ENCODE results near the gene JAG2. TPM values are rescaled to one million over a fixed set of nuclear protein-coding genes. Genes with fewer than 3 reads are reported as not detected.
A peak's percentile ranks its signal among the peaks of the same experiment; 100 is the strongest.

The JAG2 gene
- total and polyA plus RNA-seq, 8 donors = 10.1 to 34.2 (median 14.6) TPM

DNA sequence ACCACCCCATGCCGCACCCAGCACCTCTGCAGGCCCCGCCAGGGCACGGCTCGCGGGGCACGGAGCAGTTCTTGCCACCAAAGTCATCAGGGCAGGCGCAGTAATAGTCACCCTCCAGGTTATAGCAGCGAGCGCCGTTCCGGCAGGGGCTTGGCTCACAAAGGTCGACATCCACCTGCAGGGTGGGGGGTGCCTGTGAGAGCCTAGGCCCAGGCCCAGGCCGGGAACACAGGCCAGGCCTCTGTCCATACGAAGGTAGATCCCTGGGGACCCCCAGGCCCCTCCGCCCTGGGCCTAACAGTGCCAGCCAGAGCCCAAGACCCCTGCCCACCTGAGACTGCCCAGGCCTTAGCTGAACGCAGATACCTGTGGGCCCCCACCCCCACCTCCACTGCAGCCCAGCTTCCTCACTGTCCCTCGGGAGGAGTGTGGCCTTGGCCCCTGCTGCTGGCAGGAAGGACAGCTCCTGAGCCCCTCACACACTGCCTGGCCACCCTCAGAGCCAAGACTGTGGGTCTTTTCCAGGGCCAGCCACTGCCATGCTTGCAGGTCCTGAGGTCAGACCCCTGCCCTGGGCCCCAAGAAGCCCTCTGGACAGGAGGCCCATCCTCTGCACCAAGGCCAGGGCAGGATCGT, 19.3 kb downstream of the JAG2 start:
- intact Hi-C loops (cut with DNase I) = no loop called here
- TF ChIP-seq, protein P1, sequence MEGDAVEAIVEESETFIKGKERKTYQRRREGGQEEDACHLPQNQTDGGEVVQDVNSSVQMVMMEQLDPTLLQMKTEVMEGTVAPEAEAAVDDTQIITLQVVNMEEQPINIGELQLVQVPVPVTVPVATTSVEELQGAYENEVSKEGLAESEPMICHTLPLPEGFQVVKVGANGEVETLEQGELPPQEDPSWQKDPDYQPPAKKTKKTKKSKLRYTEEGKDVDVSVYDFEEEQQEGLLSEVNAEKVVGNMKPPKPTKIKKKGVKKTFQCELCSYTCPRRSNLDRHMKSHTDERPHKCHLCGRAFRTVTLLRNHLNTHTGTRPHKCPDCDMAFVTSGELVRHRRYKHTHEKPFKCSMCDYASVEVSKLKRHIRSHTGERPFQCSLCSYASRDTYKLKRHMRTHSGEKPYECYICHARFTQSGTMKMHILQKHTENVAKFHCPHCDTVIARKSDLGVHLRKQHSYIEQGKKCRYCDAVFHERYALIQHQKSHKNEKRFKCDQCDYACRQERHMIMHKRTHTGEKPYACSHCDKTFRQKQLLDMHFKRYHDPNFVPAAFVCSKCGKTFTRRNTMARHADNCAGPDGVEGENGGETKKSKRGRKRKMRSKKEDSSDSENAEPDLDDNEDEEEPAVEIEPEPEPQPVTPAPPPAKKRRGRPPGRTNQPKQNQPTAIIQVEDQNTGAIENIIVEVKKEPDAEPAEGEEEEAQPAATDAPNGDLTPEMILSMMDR (IDR thresholded peaks at IDR 0.05) = no peak
- no peaks in the 10 kb centered on the region for H3K27me3 ChIP-seq
- peak in 1 of 4 donors; percentile 69 for DNase-seq
- no peak overlapping the region for H3K4me3 ChIP-seq
- no peaks in the 10 kb centered on the region for H3K9me3 ChIP-seq
- no peak overlapping the region for H3K27ac ChIP-seq
- ATAC-seq = no peak
- H3K4me1 ChIP-seq = no peaks in the 10 kb centered on the region
- peaks cover 0 to 56% of the 10 kb centered on the region in 2 donors for H3K36me3 ChIP-seq

DNA sequence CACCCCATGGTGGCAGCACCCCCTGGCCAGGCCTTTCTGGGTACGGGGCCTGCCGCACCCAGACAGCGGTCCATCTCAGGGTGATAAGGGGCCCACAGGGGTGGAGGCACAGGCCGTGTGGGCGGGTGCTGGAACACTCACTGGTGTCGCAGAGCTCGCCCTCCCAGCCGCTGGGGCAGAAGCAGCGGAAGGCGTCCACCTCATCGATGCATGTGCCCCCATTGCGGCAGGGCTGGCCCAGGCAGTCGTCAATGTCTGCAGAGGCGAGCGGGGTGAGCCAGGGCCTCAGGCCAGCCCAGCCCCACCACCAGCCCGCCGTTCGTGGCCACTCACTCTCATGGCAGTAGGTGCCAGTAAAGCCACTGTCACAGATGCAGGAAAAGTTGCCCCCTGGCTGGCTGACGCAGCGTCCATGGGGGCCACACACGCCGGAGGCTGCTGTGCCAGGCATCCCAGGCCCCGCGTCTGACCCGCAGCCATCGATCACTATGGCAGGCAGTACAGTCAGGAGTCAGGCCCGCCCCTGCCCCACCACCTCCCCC, 19.9 kb downstream of the JAG2 start:
- DNase-seq (peak in 1 of 4 donors; percentile 77), ATAC-seq (no peak)
- H3K36me3 ChIP-seq = peaks cover 0 to 56% of the 10 kb centered on the region in 2 donors
- H3K9me3 ChIP-seq = no peaks in the 10 kb centered on the region
- H3K27me3 ChIP-seq = no peaks in the 10 kb centered on the region
- TF ChIP-seq, protein P1 (IDR thresholded peaks at IDR 0.05) = no peak
- H3K4me3 ChIP-seq = no peak overlapping the region
- H3K27ac ChIP-seq = no peak overlapping the region
- intact Hi-C loops (cut with DNase I) = no loop called here
- H3K4me1 ChIP-seq = no peaks in the 10 kb centered on the region

DNA sequence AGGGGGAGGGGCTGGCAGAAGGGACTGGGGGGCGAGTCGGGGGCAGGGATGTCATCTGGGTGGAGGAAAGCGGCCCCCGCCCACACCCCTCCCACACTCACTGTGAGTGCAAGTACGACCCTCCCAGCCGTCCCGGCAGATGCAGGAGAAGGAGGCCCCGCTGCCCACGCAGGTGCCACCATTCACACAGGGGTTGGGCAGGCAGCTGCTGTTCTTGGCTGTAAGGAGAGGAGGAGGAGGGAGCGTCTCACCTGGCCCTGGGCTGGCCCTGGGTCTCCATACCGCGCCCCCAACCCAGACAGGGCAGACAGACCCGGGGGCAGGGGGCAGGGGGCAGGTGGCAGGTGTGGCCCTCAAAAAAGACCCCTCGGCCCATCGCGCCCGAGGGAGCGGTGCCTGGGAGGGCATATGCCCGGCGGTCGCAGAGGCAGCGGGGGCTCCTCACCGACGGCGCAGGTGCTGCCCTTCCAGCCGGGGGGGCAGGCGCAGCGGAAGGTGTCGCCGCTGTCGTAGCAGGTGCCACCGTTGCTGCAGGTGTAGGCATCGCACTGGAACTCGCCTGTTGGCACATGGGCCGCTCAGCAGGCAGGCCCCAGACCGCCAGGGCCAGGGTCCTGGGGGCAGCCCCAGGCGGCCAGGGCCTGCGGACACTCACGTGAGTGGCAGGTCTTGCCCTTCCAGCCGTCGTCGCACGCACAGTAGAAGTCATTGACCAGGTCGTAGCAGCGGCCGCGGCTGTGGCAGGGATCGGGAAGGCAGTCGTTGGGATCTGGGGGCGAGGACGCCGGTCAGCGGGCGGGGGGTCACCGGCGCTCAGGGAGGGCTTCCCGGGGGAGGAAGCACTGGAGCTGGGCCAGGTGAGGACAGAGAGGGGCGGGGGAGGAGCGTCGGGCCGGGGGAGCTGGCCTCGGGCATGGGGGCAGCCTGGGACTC, 20.6 kb downstream of the JAG2 start:
- H3K36me3 ChIP-seq = peaks cover 0 to 62% of the 10 kb centered on the region in 2 donors
- H3K4me3 ChIP-seq = no peak overlapping the region
- no peak overlapping the region for H3K27ac ChIP-seq
- H3K9me3 ChIP-seq = no peaks in the 10 kb centered on the region
- DNase-seq (peak in 1 of 4 donors; percentile 81), ATAC-seq (no peak)
- no peaks in the 10 kb centered on the region for H3K27me3 ChIP-seq
- intact Hi-C loops (cut with DNase I) = no loop called here
- TF ChIP-seq, protein P1 (IDR thresholded peaks at IDR 0.05) = no peak
- no peaks in the 10 kb centered on the region for H3K4me1 ChIP-seq

DNA sequence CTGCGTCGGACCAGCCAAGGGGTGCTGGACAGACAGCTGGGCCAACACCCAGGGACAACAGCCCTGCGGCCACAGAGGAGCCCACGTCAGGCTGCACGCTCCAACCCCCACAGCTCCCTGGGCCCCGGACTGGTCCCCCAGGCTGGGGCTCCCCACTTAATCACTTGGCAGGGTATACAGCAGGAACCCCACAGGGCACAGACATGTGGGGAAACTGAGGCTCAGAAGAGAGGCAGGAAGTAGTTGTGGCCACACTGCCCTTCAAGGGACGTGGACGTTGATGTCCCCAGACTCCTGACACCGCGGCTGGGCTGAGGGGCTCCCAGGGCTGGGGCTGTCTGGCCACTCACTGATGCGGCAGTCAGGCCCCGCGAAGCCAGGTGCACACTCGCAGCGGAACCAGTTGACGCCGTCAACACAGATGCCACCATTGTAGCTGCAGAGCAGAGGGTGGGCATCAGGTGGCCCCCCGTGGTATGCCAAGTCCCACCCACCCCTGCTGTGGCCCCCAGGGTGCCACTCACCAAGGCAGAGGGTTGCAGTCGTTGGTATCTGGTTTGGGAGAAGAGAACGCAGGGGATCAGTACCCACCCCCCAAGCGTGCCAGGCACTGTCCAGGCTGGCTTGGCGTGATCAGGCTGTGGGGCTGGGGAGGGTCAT, 21.5 kb downstream of the JAG2 start:
- Histone ChIP-seq H3K27me3 (no peaks in the 10 kb centered on the region), H3K4me3 (no peak overlapping the region), H3K27ac (no peak overlapping the region), H3K4me1 (no peaks in the 10 kb centered on the region), H3K9me3 (no peaks in the 10 kb centered on the region), H3K36me3 (peaks cover 0 to 70% of the 10 kb centered on the region in 2 donors)
- peak in 2 of 4 donors; percentile 13 to 73 for DNase-seq
- no peak for ATAC-seq
- intact Hi-C loops (cut with DNase I) = no loop called here
- TF ChIP-seq, protein P1 (IDR thresholded peaks at IDR 0.05) = no peak
